ENCODE measurements around the gene PRR9. TPM values are rescaled to one million over a fixed set of nuclear protein-coding genes. Genes with fewer than 3 reads are reported as not detected.
"Not testable (repeated sequence)": the region's sequence is repeated elsewhere in the genome, so short reads cannot be mapped to it uniquely, and the experiment has no call there.

PRR9 gene
- total RNA-seq, 2 experiments from 2014 or later: not detected

GRCh38 chr1:153229076-153229829, 11.9 kb downstream of the PRR9 start:
- H3K9me3 ChIP-seq (ENCODE audit: low read length); H3K4me3 ChIP-seq (ENCODE audit: low read depth, low read length, poor library complexity, severe bottlenecking); H3K4me1 ChIP-seq (ENCODE audit: insufficient read depth, low read length, poor library complexity, severe bottlenecking); H2AFZ ChIP-seq (ENCODE audit: low read length); H4K20me1 ChIP-seq (ENCODE audit: insufficient read depth, low read length); H3K27ac ChIP-seq (ENCODE audit: low read depth, low read length, poor library complexity, severe bottlenecking); H3K36me3 ChIP-seq (ENCODE audit: insufficient read depth, low read length); H3K4me2 ChIP-seq (ENCODE audit: low read length); H3K79me2 ChIP-seq (ENCODE audit: insufficient read depth, low read depth, low read length); intact Hi-C loops (cut with micrococcal nuclease; ENCODE audit: unreplicated experiment); H3K9me2 ChIP-seq (ENCODE audit: insufficient read depth, low read length); BruUV-seq (replicated peaks): not testable (repeated sequence)
- TF ChIP-seq CTCF (conservative IDR thresholded peaks at IDR 0.05; ENCODE audit: low read length): peak; percentile 73
- POLR2A ChIA-PET: interaction anchor here (1.1 kb wide), 1 partner anchor 16 kb away, joined by 4 read pairs; no protein-coding TSS in a partner anchor
- peak; percentile 14 for DNase-seq (ENCODE audit: low spot score)
- CTCF ChIA-PET (ENCODE audit: unreplicated experiment): interaction anchor here (0.5 kb wide), 1 partner anchor 12 kb away, joined by 3 read pairs; no protein-coding TSS in a partner anchor

- Histone ChIP-seq H3K79me2 (ENCODE audit: insufficient read depth, low read depth, low read length) (no peaks in the 10 kb centered on the region), H3K27ac (ENCODE audit: low read depth, low read length, poor library complexity, severe bottlenecking) (no peak overlapping the region), H3K4me2 (ENCODE audit: low read length) (no peak overlapping the region), H2AFZ (ENCODE audit: low read length) (no peak overlapping the region), H3K4me1 (ENCODE audit: insufficient read depth, low read length, poor library complexity, severe bottlenecking) (no peaks in the 10 kb centered on the region), H3K9me2 (ENCODE audit: insufficient read depth, low read length) (no peaks in the 10 kb centered on the region), H3K4me3 (ENCODE audit: low read depth, low read length, poor library complexity, severe bottlenecking) (no peak overlapping the region), H3K9me3 (ENCODE audit: low read length) (no peaks in the 10 kb centered on the region), H3K36me3 (ENCODE audit: insufficient read depth, low read length) (no peaks in the 10 kb centered on the region), H4K20me1 (ENCODE audit: insufficient read depth, low read length) (no peaks in the 10 kb centered on the region)
- BruUV-seq (replicated peaks): no TSS peak
- CTCF ChIA-PET (ENCODE audit: unreplicated experiment): no interaction called here
- TF ChIP-seq CTCF (conservative IDR thresholded peaks at IDR 0.05; ENCODE audit: low read length): no peak
- no peak for TF ChIP-seq EZH2phosphoT487 (IDR thresholded peaks at IDR 0.05; ENCODE audit: borderline replicate concordance, low read depth, low read length)
- intact Hi-C loops (cut with micrococcal nuclease; ENCODE audit: unreplicated experiment): no loop called here
- POLR2A ChIA-PET: no interaction called here
- DNase-seq (ENCODE audit: low spot score): no peak
These were observed 14.0 kb downstream of the PRR9 start for GRCh38 chr1:153231363-153231762.

GRCh38 chr1:153231785-153232184, 14.4 kb downstream of the PRR9 start:
- no peaks in the 10 kb centered on the region for H3K9me2 ChIP-seq (ENCODE audit: insufficient read depth, low read length)
- DNase-seq (ENCODE audit: low spot score): no peak
- no peak overlapping the region for H3K4me3 ChIP-seq (ENCODE audit: low read depth, low read length, poor library complexity, severe bottlenecking)
- H3K4me2 ChIP-seq (ENCODE audit: low read length): no peak overlapping the region
- intact Hi-C loops (cut with micrococcal nuclease; ENCODE audit: unreplicated experiment): no loop called here
- ChIA-PET POLR2A (no interaction called here), CTCF (ENCODE audit: unreplicated experiment) (no interaction called here)
- no peaks in the 10 kb centered on the region for H3K4me1 ChIP-seq (ENCODE audit: insufficient read depth, low read length, poor library complexity, severe bottlenecking)
- no peak overlapping the region for H2AFZ ChIP-seq (ENCODE audit: low read length)
- H3K9me3 ChIP-seq (ENCODE audit: low read length): no peaks in the 10 kb centered on the region
- H3K36me3 ChIP-seq (ENCODE audit: insufficient read depth, low read length): no peaks in the 10 kb centered on the region
- TF ChIP-seq CTCF (conservative IDR thresholded peaks at IDR 0.05; ENCODE audit: low read length) (no peak), EZH2phosphoT487 (IDR thresholded peaks at IDR 0.05; ENCODE audit: borderline replicate concordance, low read depth, low read length) (no peak)
- H4K20me1 ChIP-seq (ENCODE audit: insufficient read depth, low read length): no peaks in the 10 kb centered on the region
- no peaks in the 10 kb centered on the region for H3K79me2 ChIP-seq (ENCODE audit: insufficient read depth, low read depth, low read length)
- H3K27ac ChIP-seq (ENCODE audit: low read depth, low read length, poor library complexity, severe bottlenecking): no peak overlapping the region
- no TSS peak for BruUV-seq (replicated peaks)

All from OCI-LY7 (cell line).